ENCODE results near the gene HSPBP1. TPM values are rescaled to one million over a fixed set of nuclear protein-coding genes. Genes with fewer than 3 reads are reported as not detected.

Gene HSPBP1
- total and polyA plus RNA-seq, 4 donors: 19.3 to 62.2 (median 51.7) TPM

DNA sequence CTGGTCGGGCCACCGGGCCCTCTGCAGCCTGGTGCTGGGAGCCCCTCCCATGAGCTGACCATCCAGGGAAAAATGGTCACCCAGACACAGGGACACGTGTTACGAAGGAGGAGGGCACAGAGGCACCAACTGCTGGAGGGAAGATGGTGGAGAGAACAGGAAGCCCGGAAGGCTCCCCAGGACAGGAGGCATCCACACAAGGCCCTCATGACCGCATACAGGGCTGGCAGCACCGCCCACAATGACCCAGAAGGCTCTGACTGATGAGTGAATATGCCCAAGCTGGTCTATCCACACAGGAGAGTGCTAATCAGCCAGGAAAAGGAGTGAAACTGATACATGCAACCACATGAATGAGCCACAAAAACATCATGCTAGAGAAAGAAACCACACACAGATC is 37.4 kb downstream of the HSPBP1 start:
- Histone ChIP-seq H3K27me3 (ENCODE audit: control insufficient read depth in 3 of 3, insufficient read depth in 3 of 3, low read length in 2 of 3) (no peaks in the 10 kb centered on the region), H3K36me3 (ENCODE audit: control insufficient read depth in 4 of 4, insufficient read depth in 4 of 4, low read length in 4 of 4) (peaks cover 13 to 78% (median 40%) of the 10 kb centered on the region in 4 donors), H3K27ac (ENCODE audit: low read depth in 1 of 2, low read length in 1 of 2) (no peak overlapping the region), H3K4me1 (ENCODE audit: control insufficient read depth in 5 of 5, insufficient read depth in 5 of 5, low read length in 5 of 5) (no peaks in the 10 kb centered on the region), H3K9me3 (ENCODE audit: control insufficient read depth in 4 of 4, insufficient read depth in 3 of 4, low read length in 3 of 4) (no peaks in the 10 kb centered on the region), H3K4me3 (no peak overlapping the region), H3K9ac (ENCODE audit: insufficient read depth in 1 of 2, low read length in 2 of 2) (no peak overlapping the region)
- no peak for DNase-seq
- WGBS, 2 donors: 87 to 88% methylated on average over 7 of the region's 7 CpGs
- TF ChIP-seq, protein P1, sequence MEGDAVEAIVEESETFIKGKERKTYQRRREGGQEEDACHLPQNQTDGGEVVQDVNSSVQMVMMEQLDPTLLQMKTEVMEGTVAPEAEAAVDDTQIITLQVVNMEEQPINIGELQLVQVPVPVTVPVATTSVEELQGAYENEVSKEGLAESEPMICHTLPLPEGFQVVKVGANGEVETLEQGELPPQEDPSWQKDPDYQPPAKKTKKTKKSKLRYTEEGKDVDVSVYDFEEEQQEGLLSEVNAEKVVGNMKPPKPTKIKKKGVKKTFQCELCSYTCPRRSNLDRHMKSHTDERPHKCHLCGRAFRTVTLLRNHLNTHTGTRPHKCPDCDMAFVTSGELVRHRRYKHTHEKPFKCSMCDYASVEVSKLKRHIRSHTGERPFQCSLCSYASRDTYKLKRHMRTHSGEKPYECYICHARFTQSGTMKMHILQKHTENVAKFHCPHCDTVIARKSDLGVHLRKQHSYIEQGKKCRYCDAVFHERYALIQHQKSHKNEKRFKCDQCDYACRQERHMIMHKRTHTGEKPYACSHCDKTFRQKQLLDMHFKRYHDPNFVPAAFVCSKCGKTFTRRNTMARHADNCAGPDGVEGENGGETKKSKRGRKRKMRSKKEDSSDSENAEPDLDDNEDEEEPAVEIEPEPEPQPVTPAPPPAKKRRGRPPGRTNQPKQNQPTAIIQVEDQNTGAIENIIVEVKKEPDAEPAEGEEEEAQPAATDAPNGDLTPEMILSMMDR (IDR thresholded peaks at IDR 0.05; ENCODE audit: control extremely low read depth, extremely low read depth): no peak
- no peak for ATAC-seq (ENCODE audit: insufficient read depth, low FRiP score)

- ATAC-seq (ENCODE audit: insufficient read depth, low FRiP score): no peak
- no peaks in the 10 kb centered on the region for H3K9me3 ChIP-seq (ENCODE audit: control insufficient read depth in 4 of 4, insufficient read depth in 3 of 4, low read length in 3 of 4)
Measured at GRCh38 chr19:55241935-55242464, 37.9 kb downstream of the HSPBP1 start.

DNA sequence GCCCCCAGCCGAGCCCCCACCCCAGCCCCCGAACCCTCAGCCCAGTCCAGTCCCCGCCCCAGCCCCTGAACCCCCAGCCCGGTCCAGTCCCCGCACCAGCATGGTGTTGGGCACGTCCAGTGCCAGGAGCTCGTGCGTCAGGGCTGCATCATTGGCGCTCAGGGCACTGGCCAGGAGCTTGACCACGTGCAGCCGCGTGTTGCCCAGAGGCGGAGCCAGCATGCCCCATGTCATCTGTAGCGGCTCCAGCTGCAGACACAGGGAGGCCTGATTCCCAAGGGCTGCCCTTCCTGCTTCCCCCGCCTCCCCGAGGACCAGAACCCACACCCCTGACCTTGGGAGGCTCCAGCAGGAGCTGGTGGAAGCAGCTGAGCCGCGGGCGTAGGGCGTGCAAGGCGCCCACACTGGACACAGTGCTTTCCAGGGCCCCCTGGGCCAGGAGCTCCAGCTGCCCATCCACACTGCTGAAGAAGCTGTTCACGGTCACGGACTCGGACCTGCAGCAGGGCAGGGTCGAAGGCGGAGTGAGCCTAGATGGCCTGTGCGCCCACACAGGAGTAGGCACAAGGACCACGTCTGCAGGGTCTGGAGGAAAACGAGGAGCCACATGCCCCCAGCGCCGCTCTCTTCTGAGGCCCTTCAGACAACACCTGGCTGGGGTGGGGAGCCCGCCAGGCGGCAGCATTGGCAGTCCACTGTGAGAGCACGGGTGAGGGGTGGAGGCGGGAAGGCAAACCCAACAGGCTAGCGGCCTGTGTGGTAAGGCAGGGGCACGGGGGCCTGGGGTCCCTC is 38.6 kb downstream of the HSPBP1 start:
- H3K27ac ChIP-seq (ENCODE audit: low read depth in 1 of 2, low read length in 1 of 2): no peak overlapping the region
- peaks cover 13 to 81% (median 48%) of the 10 kb centered on the region in 4 donors for H3K36me3 ChIP-seq (ENCODE audit: control insufficient read depth in 4 of 4, insufficient read depth in 4 of 4, low read length in 4 of 4)
- ATAC-seq (ENCODE audit: insufficient read depth, low FRiP score) (no peak), DNase-seq (no peak)
- no peaks in the 10 kb centered on the region for H3K27me3 ChIP-seq (ENCODE audit: control insufficient read depth in 3 of 3, insufficient read depth in 3 of 3, low read length in 2 of 3)
- TF ChIP-seq, protein P1 (IDR thresholded peaks at IDR 0.05; ENCODE audit: control extremely low read depth, extremely low read depth): no peak
- no peaks in the 10 kb centered on the region for H3K4me1 ChIP-seq (ENCODE audit: control insufficient read depth in 5 of 5, insufficient read depth in 5 of 5, low read length in 5 of 5)
- H3K9me3 ChIP-seq (ENCODE audit: control insufficient read depth in 4 of 4, insufficient read depth in 3 of 4, low read length in 3 of 4): no peaks in the 10 kb centered on the region
- H3K4me3 ChIP-seq: no peak overlapping the region
- H3K9ac ChIP-seq (ENCODE audit: insufficient read depth in 1 of 2, low read length in 2 of 2): no peak overlapping the region
- WGBS, 2 donors: 94 to 96% methylated on average over 37 of the region's 37 CpGs

More at GRCh38 chr19:55241935-55242464, 37.9 kb downstream of the HSPBP1 start:
- peaks cover 13 to 81% (median 45%) of the 10 kb centered on the region in 4 donors for H3K36me3 ChIP-seq (ENCODE audit: control insufficient read depth in 4 of 4, insufficient read depth in 4 of 4, low read length in 4 of 4)
- H3K9ac ChIP-seq (ENCODE audit: insufficient read depth in 1 of 2, low read length in 2 of 2): no peak overlapping the region
- TF ChIP-seq, protein P1 (IDR thresholded peaks at IDR 0.05; ENCODE audit: control extremely low read depth, extremely low read depth): no peak
- H3K4me1 ChIP-seq (ENCODE audit: control insufficient read depth in 5 of 5, insufficient read depth in 5 of 5, low read length in 5 of 5): no peaks in the 10 kb centered on the region
- no peak for DNase-seq
- 88 to 92% methylated on average over 13 to 16 of the region's 16 CpGs for WGBS, 2 donors
- H3K27me3 ChIP-seq (ENCODE audit: control insufficient read depth in 3 of 3, insufficient read depth in 3 of 3, low read length in 2 of 3): no peaks in the 10 kb centered on the region
- H3K4me3 ChIP-seq: no peak overlapping the region
- no peak overlapping the region for H3K27ac ChIP-seq (ENCODE audit: low read depth in 1 of 2, low read length in 1 of 2)
